SHP77 (cell line): ENCODE results near the gene FBXL20.

Source experiments
- DNase-seq, 2 experiments: peaks; one replicate each; lab custom pipeline; 2025; lab: John Stamatoyannopoulos, UW

The FBXL20 gene

GRCh38 chr17:39225308-39225958 lies 176.0 kb downstream of the FBXL20 start, which contains the start of gene STAC2:
TSS of gene STAC2 (minus strand) at chr17:39225945. CDS start at chr17:39225502, 443 bp downstream.
- no peak for DNase-seq

GRCh38 chr17:39224778-39225307 lies 176.6 kb downstream of the FBXL20 start:
- DNase-seq, result no peak

GRCh38 chr17:39223907-39224777 lies 177.3 kb downstream of the FBXL20 start:
- no peak for DNase-seq

- no peak for DNase-seq
Measured at GRCh38 chr17:39222866-39223834, 178.3 kb downstream of the FBXL20 start.

GRCh38 chr17:39222151-39222550 lies 179.3 kb downstream of the FBXL20 start:
- DNase-seq, result no peak

GRCh38 chr17:39221572-39221971 lies 179.9 kb downstream of the FBXL20 start:
- no peak for DNase-seq

GRCh38 chr17:39219647-39220154 lies 181.7 kb downstream of the FBXL20 start:
- no peak for DNase-seq

- DNase-seq, result no peak
Measured at GRCh38 chr17:39218906-39219305, 182.5 kb downstream of the FBXL20 start.

GRCh38 chr17:39217734-39218369 lies 183.6 kb downstream of the FBXL20 start:
- DNase-seq, result no peak

GRCh38 chr17:39213852-39214251 lies 187.6 kb downstream of the FBXL20 start:
- DNase-seq, result no peak

GRCh38 chr17:39212841-39213480 lies 188.5 kb downstream of the FBXL20 start:
- DNase-seq, result no peak

GRCh38 chr17:39212195-39212810 lies 189.1 kb downstream of the FBXL20 start:
- no peak for DNase-seq

GRCh38 chr17:39210093-39210434 lies 191.4 kb downstream of the FBXL20 start:
- no peak for DNase-seq

GRCh38 chr17:39209317-39210092 lies 191.9 kb downstream of the FBXL20 start:
- peak in 1 of 2 experiments; percentile 26 for DNase-seq

GRCh38 chr17:39208893-39209292 lies 192.5 kb downstream of the FBXL20 start:
- peak; percentile 36 to 66 for DNase-seq

- no peak for DNase-seq
Measured at GRCh38 chr17:39208136-39208535, 193.3 kb downstream of the FBXL20 start.

GRCh38 chr17:39205112-39205526 lies 196.3 kb downstream of the FBXL20 start:
- DNase-seq, result no peak

- DNase-seq, result no peak
Measured at GRCh38 chr17:39204245-39204644, 197.2 kb downstream of the FBXL20 start.
